Measurements from ENCODE around the gene TNFSF13.
A peak's percentile ranks its signal among the peaks of the same experiment; 100 is the strongest.

GRCh38 chr17:7560172-7561027 is 1.9 kb downstream of the TNFSF13 start:
- peak; percentile 33 for TF ChIP-seq CTCF (IDR thresholded peaks at IDR 0.05; ENCODE audit: low read depth, low read length)
- TF ChIP-seq EZH2phosphoT487 (IDR thresholded peaks at IDR 0.05; ENCODE audit: low read depth): no peak
